ENCODE data around the gene SOCS7.

DNA sequence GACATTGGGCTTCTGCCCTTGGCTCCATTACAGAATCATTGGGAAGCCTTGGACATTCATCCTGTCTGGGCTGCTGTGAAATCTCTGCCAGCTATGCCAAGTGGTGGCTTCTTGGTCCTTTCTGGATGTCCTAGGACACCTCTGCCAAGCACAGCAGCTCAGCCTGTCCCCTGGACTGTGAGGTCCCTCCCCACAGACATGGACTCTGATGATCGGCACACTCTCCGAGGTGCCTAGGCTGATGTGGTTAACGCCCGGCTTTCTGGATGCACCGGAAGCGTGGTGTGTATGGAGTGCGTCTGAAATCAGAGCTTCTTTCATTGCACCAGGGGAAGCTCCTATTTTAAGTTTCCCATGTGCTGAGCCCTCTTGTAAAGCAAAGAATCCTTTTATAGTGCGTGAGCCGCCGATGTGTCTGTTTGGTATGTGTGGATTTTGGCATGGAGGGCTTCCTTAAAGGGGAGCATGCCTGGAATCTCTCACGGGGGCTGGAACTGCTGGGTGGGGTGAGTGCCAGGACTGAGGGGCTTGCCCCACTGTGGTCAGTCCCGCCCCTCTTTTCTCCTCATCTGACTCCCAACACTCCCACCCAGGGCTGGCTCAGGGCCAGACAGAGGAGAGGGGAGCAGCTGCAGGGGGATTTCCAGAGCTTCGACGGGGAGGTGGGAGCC, 69.7 kb downstream of the SOCS7 start:
- no peak for TF ChIP-seq GATA3 (IDR thresholded peaks at IDR 0.05; ENCODE audit: low read depth, low read length)
- TF ChIP-seq GATA2 (IDR thresholded peaks at IDR 0.05; ENCODE audit: low read depth, low read length), result no peak

Data from SH-SY5Y (cell line).